Measurements from ENCODE around the gene CDIPT.
"Not testable (repeated sequence)": the region's sequence is repeated elsewhere in the genome, so short reads cannot be mapped to it uniquely, and the experiment has no call there.

Gene CDIPT

GRCh38 chr16:29862884-29863668 is at the start of gene CDIPT:
Gene CDIPT, minus strand, starts transcription at chr16:29863226. Its CDS starts 369 bp downstream, at chr16:29862857.
- H3K4me3 ChIP-seq (ENCODE audit: low read length): peak within 1 kb of the TSS; percentile 99
- DNase-seq (ENCODE audit: low read depth): peak; percentile 98
- no peaks in the 10 kb centered on the region for H3K9me3 ChIP-seq (ENCODE audit: control insufficient read depth, low read length)
- peaks cover 25% of the 10 kb centered on the region for H3K36me3 ChIP-seq (ENCODE audit: control insufficient read depth, insufficient read depth, low read length, severe bottlenecking)
- H3K9ac ChIP-seq (ENCODE audit: low read length): peak within 1 kb of the TSS; percentile 98
- peaks cover 6% of the 10 kb centered on the region for H3K27me3 ChIP-seq (replicated peaks; ENCODE audit: control insufficient read depth, insufficient read depth, low read length)
- H3K4me1 ChIP-seq (ENCODE audit: control insufficient read depth, insufficient read depth, low read length): peaks cover 20% of the 10 kb centered on the region

- H3K36me3 ChIP-seq (ENCODE audit: control insufficient read depth, insufficient read depth, low read length, severe bottlenecking): peaks cover 11% of the 10 kb centered on the region
- H3K27me3 ChIP-seq (replicated peaks; ENCODE audit: control insufficient read depth, insufficient read depth, low read length): no peaks in the 10 kb centered on the region
- no peaks in the 10 kb centered on the region for H3K9me3 ChIP-seq (ENCODE audit: control insufficient read depth, low read length)
- H3K4me3 ChIP-seq (ENCODE audit: low read length): no peak overlapping the region
- no peak overlapping the region for H3K9ac ChIP-seq (ENCODE audit: low read length)
- H3K4me1 ChIP-seq (ENCODE audit: control insufficient read depth, insufficient read depth, low read length): peaks cover 7% of the 10 kb centered on the region
- DNase-seq (ENCODE audit: low read depth): no peak
These were observed 49.1 kb upstream of the CDIPT start for GRCh38 chr16:29912087-29912486.

GRCh38 chr16:29911676-29912010 is 48.6 kb upstream of the CDIPT start:
- no peaks in the 10 kb centered on the region for H3K9me3 ChIP-seq (ENCODE audit: control insufficient read depth, low read length)
- no peak overlapping the region for H3K4me3 ChIP-seq (ENCODE audit: low read length)
- H3K4me1 ChIP-seq (ENCODE audit: control insufficient read depth, insufficient read depth, low read length): peaks cover 7% of the 10 kb centered on the region
- no peak overlapping the region for H3K9ac ChIP-seq (ENCODE audit: low read length)
- DNase-seq (ENCODE audit: low read depth): no peak
- no peaks in the 10 kb centered on the region for H3K27me3 ChIP-seq (replicated peaks; ENCODE audit: control insufficient read depth, insufficient read depth, low read length)
- peaks cover 12% of the 10 kb centered on the region for H3K36me3 ChIP-seq (ENCODE audit: control insufficient read depth, insufficient read depth, low read length, severe bottlenecking)

GRCh38 chr16:29910819-29911675 is 48.0 kb upstream of the CDIPT start:
- peaks cover 7% of the 10 kb centered on the region for H3K4me1 ChIP-seq (ENCODE audit: control insufficient read depth, insufficient read depth, low read length)
- H3K9ac ChIP-seq (ENCODE audit: low read length): no peak overlapping the region
- H3K9me3 ChIP-seq (ENCODE audit: control insufficient read depth, low read length): no peaks in the 10 kb centered on the region
- H3K4me3 ChIP-seq (ENCODE audit: low read length): no peak overlapping the region
- peaks cover 15% of the 10 kb centered on the region for H3K36me3 ChIP-seq (ENCODE audit: control insufficient read depth, insufficient read depth, low read length, severe bottlenecking)
- H3K27me3 ChIP-seq (replicated peaks; ENCODE audit: control insufficient read depth, insufficient read depth, low read length): no peaks in the 10 kb centered on the region
- no peak for DNase-seq (ENCODE audit: low read depth)

GRCh38 chr16:29909851-29910250 is 46.8 kb upstream of the CDIPT start:
- peaks cover 12% of the 10 kb centered on the region for H3K36me3 ChIP-seq (ENCODE audit: control insufficient read depth, insufficient read depth, low read length, severe bottlenecking)

GRCh38 chr16:29909391-29909790 is 46.4 kb upstream of the CDIPT start:
- Histone ChIP-seq H3K9me3 (ENCODE audit: control insufficient read depth, low read length) (no peaks in the 10 kb centered on the region), H3K9ac (ENCODE audit: low read length) (no peak overlapping the region), H3K36me3 (ENCODE audit: control insufficient read depth, insufficient read depth, low read length, severe bottlenecking) (peaks cover 8% of the 10 kb centered on the region), H3K27me3 (replicated peaks; ENCODE audit: control insufficient read depth, insufficient read depth, low read length) (no peaks in the 10 kb centered on the region), H3K4me1 (ENCODE audit: control insufficient read depth, insufficient read depth, low read length) (peaks cover 7% of the 10 kb centered on the region), H3K4me3 (ENCODE audit: low read length) (no peak overlapping the region)
- DNase-seq (ENCODE audit: low read depth): peak; percentile 23

More at GRCh38 chr16:29909851-29910250, 46.8 kb upstream of the CDIPT start:
- H3K4me1 ChIP-seq (ENCODE audit: control insufficient read depth, insufficient read depth, low read length); DNase-seq (ENCODE audit: low read depth); H3K9me3 ChIP-seq (ENCODE audit: control insufficient read depth, low read length); H3K9ac ChIP-seq (ENCODE audit: low read length); H3K4me3 ChIP-seq (ENCODE audit: low read length); H3K27me3 ChIP-seq (replicated peaks; ENCODE audit: control insufficient read depth, insufficient read depth, low read length): not testable (repeated sequence)

GRCh38 chr16:29908719-29909220 is 45.7 kb upstream of the CDIPT start:
- H3K36me3 ChIP-seq (ENCODE audit: control insufficient read depth, insufficient read depth, low read length, severe bottlenecking): peaks cover 4% of the 10 kb centered on the region
- no peak for DNase-seq (ENCODE audit: low read depth)
- H3K9me3 ChIP-seq (ENCODE audit: control insufficient read depth, low read length): no peaks in the 10 kb centered on the region
- H3K9ac ChIP-seq (ENCODE audit: low read length): no peak overlapping the region
- no peaks in the 10 kb centered on the region for H3K27me3 ChIP-seq (replicated peaks; ENCODE audit: control insufficient read depth, insufficient read depth, low read length)
- H3K4me3 ChIP-seq (ENCODE audit: low read length): no peak overlapping the region
- H3K4me1 ChIP-seq (ENCODE audit: control insufficient read depth, insufficient read depth, low read length): peaks cover 7% of the 10 kb centered on the region

- Histone ChIP-seq H3K9me3 (ENCODE audit: control insufficient read depth, low read length) (no peaks in the 10 kb centered on the region), H3K4me3 (ENCODE audit: low read length) (no peak overlapping the region), H3K9ac (ENCODE audit: low read length) (no peak overlapping the region), H3K4me1 (ENCODE audit: control insufficient read depth, insufficient read depth, low read length) (peaks cover 7% of the 10 kb centered on the region), H3K27me3 (replicated peaks; ENCODE audit: control insufficient read depth, insufficient read depth, low read length) (no peaks in the 10 kb centered on the region), H3K36me3 (ENCODE audit: control insufficient read depth, insufficient read depth, low read length, severe bottlenecking) (peaks cover 4% of the 10 kb centered on the region)
- no peak for DNase-seq (ENCODE audit: low read depth)
These were observed 44.9 kb upstream of the CDIPT start for GRCh38 chr16:29907973-29908372.

- H3K9me3 ChIP-seq (ENCODE audit: control insufficient read depth, low read length): no peaks in the 10 kb centered on the region
- H3K4me3 ChIP-seq (ENCODE audit: low read length): no peak overlapping the region
- DNase-seq (ENCODE audit: low read depth): no peak
- no peak overlapping the region for H3K9ac ChIP-seq (ENCODE audit: low read length)
- H3K27me3 ChIP-seq (replicated peaks; ENCODE audit: control insufficient read depth, insufficient read depth, low read length): no peaks in the 10 kb centered on the region
- H3K36me3 ChIP-seq (ENCODE audit: control insufficient read depth, insufficient read depth, low read length, severe bottlenecking): peaks cover 4% of the 10 kb centered on the region
- H3K4me1 ChIP-seq (ENCODE audit: control insufficient read depth, insufficient read depth, low read length): peaks cover 7% of the 10 kb centered on the region
These were observed 43.7 kb upstream of the CDIPT start for GRCh38 chr16:29906520-29907244.

GRCh38 chr16:29905668-29906067 is 42.6 kb upstream of the CDIPT start:
- no peak for DNase-seq (ENCODE audit: low read depth)
- no peak overlapping the region for H3K9ac ChIP-seq (ENCODE audit: low read length)
- no peaks in the 10 kb centered on the region for H3K27me3 ChIP-seq (replicated peaks; ENCODE audit: control insufficient read depth, insufficient read depth, low read length)

GRCh38 chr16:29904947-29905346 is 41.9 kb upstream of the CDIPT start:
- H3K9me3 ChIP-seq (ENCODE audit: control insufficient read depth, low read length): no peaks in the 10 kb centered on the region
- peaks cover 14% of the 10 kb centered on the region for H3K4me1 ChIP-seq (ENCODE audit: control insufficient read depth, insufficient read depth, low read length)
- H3K36me3 ChIP-seq (ENCODE audit: control insufficient read depth, insufficient read depth, low read length, severe bottlenecking): peaks cover 4% of the 10 kb centered on the region
- no peak for DNase-seq (ENCODE audit: low read depth)
- H3K4me3 ChIP-seq (ENCODE audit: low read length): no peak overlapping the region
- no peaks in the 10 kb centered on the region for H3K27me3 ChIP-seq (replicated peaks; ENCODE audit: control insufficient read depth, insufficient read depth, low read length)
- no peak overlapping the region for H3K9ac ChIP-seq (ENCODE audit: low read length)

More at GRCh38 chr16:29905668-29906067, 42.6 kb upstream of the CDIPT start:
- H3K9me3 ChIP-seq (ENCODE audit: control insufficient read depth, low read length): no peaks in the 10 kb centered on the region
- peaks cover 4% of the 10 kb centered on the region for H3K36me3 ChIP-seq (ENCODE audit: control insufficient read depth, insufficient read depth, low read length, severe bottlenecking)
- H3K4me1 ChIP-seq (ENCODE audit: control insufficient read depth, insufficient read depth, low read length): peaks cover 12% of the 10 kb centered on the region
- no peak overlapping the region for H3K4me3 ChIP-seq (ENCODE audit: low read length)

All from adipocyte (in vitro differentiated cells).